ENCODE measurements around the gene NUCKS1.

DNA sequence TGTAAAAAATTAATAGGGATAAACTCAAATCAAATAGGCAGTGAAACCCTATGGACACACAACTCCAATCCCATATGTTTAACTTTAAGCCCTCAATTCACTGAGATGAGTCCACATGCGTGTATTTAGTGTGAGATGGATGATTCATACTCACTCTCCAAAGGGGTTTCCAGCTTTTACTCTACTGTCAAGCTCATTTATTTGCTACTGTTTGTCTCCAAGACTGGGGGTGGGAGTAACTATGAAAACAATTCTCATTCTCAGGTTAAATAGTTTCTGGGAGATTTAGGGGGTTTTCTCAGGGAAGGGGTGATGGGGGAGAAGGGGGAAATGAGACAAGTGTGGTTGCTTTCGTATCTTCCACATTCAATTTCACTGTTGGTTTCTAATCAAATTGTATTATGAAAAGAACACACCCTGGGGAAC, 22.6 kb upstream of the NUCKS1 start:
- TF ChIP-seq CTCF (conservative IDR thresholded peaks at IDR 0.05; ENCODE audit: low read length) (no peak), EZH2phosphoT487 (IDR thresholded peaks at IDR 0.05; ENCODE audit: borderline replicate concordance, low read depth, low read length) (no peak)
